Embryonic facial prominence (tissue), 1 donor: Measurements from ENCODE around the gene SAG.

Experiments
- DNase-seq: peaks from one replicate; pipeline ENCODE4 v3.0.0-alpha.2; 2016; ENCODE audit errors: extremely low spot score

The SAG gene

GRCh38 chr2:233379034-233379433 is 71.4 kb downstream of the SAG start:
- DNase-seq = no peak

- no peak for DNase-seq
These were observed 71.8 kb downstream of the SAG start for GRCh38 chr2:233379441-233379840.

GRCh38 chr2:233380132-233380895 is 72.7 kb downstream of the SAG start:
- no peak for DNase-seq

- no peak for DNase-seq
These were observed 73.5 kb downstream of the SAG start for GRCh38 chr2:233380995-233381637.

- DNase-seq = no peak
These were observed 74.0 kb downstream of the SAG start for GRCh38 chr2:233381638-233381995.

GRCh38 chr2:233384015-233384414 is 76.4 kb downstream of the SAG start:
- DNase-seq = no peak

- DNase-seq = no peak
These were observed 77.3 kb downstream of the SAG start for GRCh38 chr2:233384811-233385488.

GRCh38 chr2:233385489-233386044 is 78.0 kb downstream of the SAG start:
- no peak for DNase-seq

- no peak for DNase-seq
These were observed 78.9 kb downstream of the SAG start for GRCh38 chr2:233386382-233387041.

GRCh38 chr2:233387225-233387624 is 79.6 kb downstream of the SAG start:
- no peak for DNase-seq

GRCh38 chr2:233387667-233388528 is 80.3 kb downstream of the SAG start:
- peak; percentile 74 for DNase-seq

GRCh38 chr2:233389601-233390125 is 82.0 kb downstream of the SAG start:
- no peak for DNase-seq

GRCh38 chr2:233395687-233396086 is 88.1 kb downstream of the SAG start:
- no peak for DNase-seq
